Endodermal cell (in vitro differentiated cells): ENCODE results near the gene PPP1R36. TPM values are rescaled to one million over a fixed set of nuclear protein-coding genes. Genes with fewer than 3 reads are reported as not detected.

Experiments
- DNase-seq: peaks from one replicate; pipeline ENCODE4 v3.0.0-alpha.2; 2017
- H3K27ac ChIP-seq: 2 replicates; pipeline ENCODE4 v1.5.1; 2013; ENCODE audit warnings: mild to moderate bottlenecking, low read depth, low read length, moderate library complexity
- H3K27me3 ChIP-seq: 2 replicates; pipeline ENCODE4 v1.6.1; 2013; ENCODE audit warnings: mild to moderate bottlenecking, low read length, moderate library complexity; ENCODE audit not compliant: insufficient read depth, control insufficient read depth, poor library complexity, severe bottlenecking
- H3K36me3 ChIP-seq: 2 replicates; pipeline ENCODE4 v1.7.0; 2013; ENCODE audit warnings: mild to moderate bottlenecking, low read length, moderate library complexity; ENCODE audit not compliant: control insufficient read depth, insufficient read depth
- H3K4me1 ChIP-seq: one replicate; pipeline ENCODE4 v1.7.0; 2013; ENCODE audit warnings: low read length; ENCODE audit not compliant: control insufficient read depth, insufficient read depth
- H3K4me3 ChIP-seq: 2 replicates; pipeline ENCODE4 v1.5.1; 2013; ENCODE audit warnings: mild to moderate bottlenecking, low read length, moderate library complexity
- H3K9ac ChIP-seq: 2 replicates; pipeline ENCODE4 v1.6.1; 2013; ENCODE audit warnings: mild to moderate bottlenecking, low read length, moderate library complexity; ENCODE audit not compliant: poor library complexity, severe bottlenecking; ENCODE audit errors: extremely low read depth
- H3K9me3 ChIP-seq: 2 replicates; pipeline ENCODE4 v1.6.1; 2013; ENCODE audit warnings: mild to moderate bottlenecking, low read length, moderate library complexity; ENCODE audit not compliant: control insufficient read depth
- H3K27ac Mint-ChIP-seq: 2 replicates; pipeline ENCODE4 v1.8.0; 2020; ENCODE audit warnings: mixed read lengths
- H3K27me3 Mint-ChIP-seq: 2 replicates; pipeline ENCODE4 v1.8.0; 2021; ENCODE audit warnings: mild to moderate bottlenecking, mixed read lengths; ENCODE audit not compliant: insufficient read depth
- H3K36me3 Mint-ChIP-seq: 2 replicates; pipeline ENCODE4 v1.8.0; 2020; ENCODE audit warnings: low read depth, mixed read lengths
- H3K4me1 Mint-ChIP-seq: 2 replicates; pipeline ENCODE4 v1.8.0; 2020; ENCODE audit warnings: mixed read lengths
- H3K4me3 Mint-ChIP-seq: 2 replicates; pipeline ENCODE4 v1.8.0; 2020; ENCODE audit warnings: mild to moderate bottlenecking, moderate library complexity, mixed read lengths
- H3K9me3 Mint-ChIP-seq: 2 replicates; pipeline ENCODE4 v1.8.0; 2020; ENCODE audit warnings: mild to moderate bottlenecking, mixed read lengths
- WGBS, 2 experiments: methylation state at CpG; one replicate each; pipeline versions ENCODE4 v1.1.5 to v1.1.7; 2013; ENCODE audit warnings: missing lambda C conversion rate in 2 of 2, mixed read lengths in 1 of 2; ENCODE audit not compliant: insufficient coverage in 1 of 2, insufficient read length in 1 of 2; 5-methylcytosine and 5-hydroxymethylcytosine counted together
- total RNA-seq, 2 donors: library from RNA; stranded (reverse); fragmentation: NEBNext Ultra II Directional in 1 of 2; extraction: Animal tissue kit (Norgen Biotek cat#: 25700) in 1 of 2; gene quantifications; 2 replicates in 1 of 2; 3 replicates in 1 of 2; pipeline ENCODE4 v1.2.1, GENCODE V29; 2021
- TF ChIP-seq, protein P1 (sequence below): fragments of 200-600 bp; sonication (generic); conservative IDR thresholded peaks from 2 replicates; pipeline ENCODE4 v1.5.0; 2021; ENCODE audit warnings: antibody characterized with exemption, mild to moderate bottlenecking

PPP1R36 gene
- total RNA-seq, 2 donors from 2014 or later: 0.24 to 1.2 TPM

DNA sequence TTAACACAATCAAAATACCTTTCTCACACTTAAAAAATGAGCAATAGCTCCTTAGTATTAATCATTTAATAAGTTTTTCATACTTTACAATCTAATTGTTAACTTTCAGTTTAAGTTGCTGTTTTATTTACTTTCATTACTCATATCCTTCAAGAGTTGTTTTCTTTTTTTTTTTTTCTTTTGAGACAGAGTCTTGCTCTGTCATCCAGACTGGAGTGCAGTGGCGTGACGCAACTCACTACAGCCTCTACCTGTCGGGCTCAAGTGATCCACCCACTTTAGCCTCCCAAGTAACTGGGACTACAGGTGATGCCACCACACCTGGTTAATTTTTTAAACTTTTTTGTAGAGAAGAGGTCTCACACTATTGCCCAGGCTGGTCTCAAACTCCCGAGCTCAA is 29.1 kb upstream of the PPP1R36 start:
- Histone ChIP-seq H3K36me3 (peaks cover 40% of the 10 kb centered on the region), H3K9me3 (no peaks in the 10 kb centered on the region), H3K27ac (no peak overlapping the region), H3K27me3 (no peaks in the 10 kb centered on the region), H3K4me1 (no peaks in the 10 kb centered on the region), H3K4me3 (no peak overlapping the region), H3K9ac (no peak overlapping the region)
- Mint-ChIP-seq H3K36me3 (peaks cover 4% of the 10 kb centered on the region), H3K4me1 (no peaks in the 10 kb centered on the region), H3K27me3 (no peaks in the 10 kb centered on the region), H3K27ac (no peak overlapping the region), H3K4me3 (no peak overlapping the region), H3K9me3 (no peaks in the 10 kb centered on the region)
- 96 to 100% methylated on average over 2 to 4 of the region's 4 CpGs for WGBS, 2 experiments
- DNase-seq: no peak
- TF ChIP-seq, protein P1, sequence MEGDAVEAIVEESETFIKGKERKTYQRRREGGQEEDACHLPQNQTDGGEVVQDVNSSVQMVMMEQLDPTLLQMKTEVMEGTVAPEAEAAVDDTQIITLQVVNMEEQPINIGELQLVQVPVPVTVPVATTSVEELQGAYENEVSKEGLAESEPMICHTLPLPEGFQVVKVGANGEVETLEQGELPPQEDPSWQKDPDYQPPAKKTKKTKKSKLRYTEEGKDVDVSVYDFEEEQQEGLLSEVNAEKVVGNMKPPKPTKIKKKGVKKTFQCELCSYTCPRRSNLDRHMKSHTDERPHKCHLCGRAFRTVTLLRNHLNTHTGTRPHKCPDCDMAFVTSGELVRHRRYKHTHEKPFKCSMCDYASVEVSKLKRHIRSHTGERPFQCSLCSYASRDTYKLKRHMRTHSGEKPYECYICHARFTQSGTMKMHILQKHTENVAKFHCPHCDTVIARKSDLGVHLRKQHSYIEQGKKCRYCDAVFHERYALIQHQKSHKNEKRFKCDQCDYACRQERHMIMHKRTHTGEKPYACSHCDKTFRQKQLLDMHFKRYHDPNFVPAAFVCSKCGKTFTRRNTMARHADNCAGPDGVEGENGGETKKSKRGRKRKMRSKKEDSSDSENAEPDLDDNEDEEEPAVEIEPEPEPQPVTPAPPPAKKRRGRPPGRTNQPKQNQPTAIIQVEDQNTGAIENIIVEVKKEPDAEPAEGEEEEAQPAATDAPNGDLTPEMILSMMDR: no peak

GRCh38 chr14:64522591-64523355 is 27.0 kb upstream of the PPP1R36 start:
- Mint-ChIP-seq H3K27ac (no peak overlapping the region), H3K4me1 (no peaks in the 10 kb centered on the region), H3K27me3 (no peaks in the 10 kb centered on the region), H3K36me3 (peaks cover 12% of the 10 kb centered on the region), H3K9me3 (peaks cover 2% of the 10 kb centered on the region), H3K4me3 (no peak overlapping the region)
- Histone ChIP-seq H3K36me3 (peaks cover 48% of the 10 kb centered on the region), H3K27me3 (no peaks in the 10 kb centered on the region), H3K9ac (no peak overlapping the region), H3K4me3 (no peak overlapping the region), H3K9me3 (no peaks in the 10 kb centered on the region), H3K27ac (no peak overlapping the region), H3K4me1 (no peaks in the 10 kb centered on the region)
- 90 to 97% methylated on average over 7 to 9 of the region's 9 CpGs for WGBS, 2 experiments
- TF ChIP-seq, protein P1: no peak
- no peak for DNase-seq

DNA sequence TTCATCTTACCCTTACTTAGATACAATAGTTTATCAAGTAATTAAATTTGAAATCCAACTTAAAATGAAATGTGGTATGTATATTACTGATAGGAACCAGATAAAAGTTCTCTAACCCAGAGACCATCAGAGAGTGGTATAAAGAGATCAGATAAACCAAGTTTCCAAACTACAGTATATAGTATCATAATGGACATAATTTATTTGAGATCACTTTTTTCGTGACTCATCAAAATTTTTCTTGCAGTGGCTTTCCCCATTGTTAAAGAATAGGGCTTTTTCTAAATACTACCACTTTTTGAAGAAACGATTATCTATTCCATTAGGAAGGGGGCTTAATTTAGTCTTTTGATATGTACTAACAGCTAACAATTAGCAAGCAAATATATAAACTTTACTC is 24.4 kb upstream of the PPP1R36 start:
- WGBS, 2 experiments: 100% methylated on average over 1 of the region's 2 CpGs; no CpG with 5 or more reads in 1 of the 2 experiments
- Mint-ChIP-seq H3K4me3 (no peak overlapping the region), H3K4me1 (no peaks in the 10 kb centered on the region), H3K27ac (no peak overlapping the region), H3K36me3 (peaks cover 11% of the 10 kb centered on the region), H3K27me3 (no peaks in the 10 kb centered on the region), H3K9me3 (peaks cover 2% of the 10 kb centered on the region)
- Histone ChIP-seq H3K27me3 (no peaks in the 10 kb centered on the region), H3K4me1 (no peaks in the 10 kb centered on the region), H3K9me3 (no peaks in the 10 kb centered on the region), H3K4me3 (no peak overlapping the region), H3K9ac (no peak overlapping the region), H3K27ac (no peak overlapping the region), H3K36me3 (peaks cover 48% of the 10 kb centered on the region)
- no peak for DNase-seq
- TF ChIP-seq, protein P1: no peak
